ENCODE results near the gene ARCN1.

The ARCN1 gene

DNA sequence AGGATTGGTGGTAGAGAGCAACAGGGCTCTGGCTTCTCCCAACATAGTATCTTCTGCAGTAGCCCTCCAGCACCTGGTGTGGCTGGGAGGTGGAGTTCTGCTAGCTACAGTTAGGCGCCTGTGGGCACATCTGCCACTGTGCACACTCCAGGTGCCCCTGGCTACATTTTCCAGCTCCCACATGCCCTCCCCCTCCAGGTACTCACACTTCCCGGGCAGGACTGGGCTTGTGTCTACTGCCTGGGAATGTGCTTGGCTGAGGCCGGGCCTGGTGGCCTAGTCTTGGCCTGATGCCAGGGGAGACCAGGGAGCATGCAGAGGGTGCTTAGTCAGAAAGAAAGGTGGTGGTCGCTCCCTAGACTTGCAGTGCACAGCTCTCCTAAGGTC lies 51.1 kb downstream of the ARCN1 start:
- no peak for DNase-seq

DNA sequence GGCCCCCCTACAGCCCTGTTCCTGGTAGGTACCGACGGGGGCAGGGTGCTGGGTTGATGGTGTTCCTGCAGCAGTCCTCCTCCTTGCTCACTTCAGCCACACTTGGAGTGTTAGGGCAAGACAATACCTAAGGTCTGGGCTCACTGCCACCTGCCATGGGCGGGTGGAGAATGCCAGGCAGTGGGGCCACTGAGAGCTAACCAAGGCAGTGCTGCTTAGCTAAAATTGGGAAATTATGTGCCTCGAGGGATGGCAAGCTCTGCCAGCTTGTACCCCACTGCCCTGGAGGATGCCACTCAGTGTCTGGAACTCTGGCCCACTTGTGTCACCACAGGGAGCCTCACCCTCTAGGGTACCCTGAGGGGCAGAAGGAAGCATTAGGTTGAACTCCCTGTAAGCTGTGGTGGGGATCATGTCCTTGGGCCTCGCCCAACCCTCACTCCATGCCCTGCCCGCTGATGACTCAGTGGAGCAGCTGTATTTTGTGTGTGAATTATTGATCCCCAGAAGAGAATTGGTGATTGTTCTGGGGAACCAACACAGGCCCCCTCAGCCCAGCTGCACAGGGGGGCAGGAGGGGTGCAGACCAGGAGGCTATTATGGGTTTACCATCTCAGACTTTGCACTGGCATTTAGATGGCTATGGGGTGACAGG lies 53.0 kb downstream of the ARCN1 start:
- DNase-seq = no peak

DNA sequence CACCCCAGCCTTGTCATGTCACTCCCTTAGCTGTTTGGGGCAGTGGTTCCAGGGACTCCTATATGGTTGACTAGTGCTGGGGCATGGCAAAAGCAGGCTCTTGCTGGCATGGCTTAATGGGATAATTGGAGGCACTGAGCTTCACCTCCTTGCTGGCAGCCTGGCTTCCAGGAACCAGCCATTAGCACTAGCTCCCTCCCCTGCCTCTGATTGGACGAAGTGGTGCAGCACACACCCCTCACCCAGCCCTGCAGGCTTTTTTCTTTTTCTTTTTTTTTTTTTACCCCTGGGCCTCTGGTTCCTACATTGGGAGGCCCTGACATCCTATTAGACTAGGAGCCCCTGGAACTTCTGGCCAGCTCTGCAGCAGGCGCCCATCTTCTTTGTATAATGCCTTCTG lies 53.8 kb downstream of the ARCN1 start:
- DNase-seq = no peak

DNA sequence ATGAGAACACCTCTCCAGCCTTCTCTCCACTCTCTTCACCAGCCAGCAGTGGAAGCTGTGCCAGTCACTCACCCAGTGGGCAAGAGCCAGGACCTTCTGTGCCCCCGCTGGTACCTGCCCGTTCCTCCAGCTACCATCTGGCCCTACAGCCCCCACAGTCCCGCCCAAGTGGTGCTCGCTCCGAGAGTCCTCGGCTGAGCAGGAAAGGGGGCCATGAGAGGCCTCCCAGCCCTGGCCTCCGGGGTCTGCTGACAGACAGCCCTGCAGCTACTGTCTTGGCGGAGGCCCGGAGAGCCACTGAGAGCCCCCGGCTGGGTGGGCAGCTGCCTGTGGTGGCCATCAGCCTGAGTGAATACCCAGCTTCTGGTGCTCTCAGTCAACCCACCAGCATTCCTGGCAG lies 55.4 kb downstream of the ARCN1 start:
- no peak for DNase-seq

DNA sequence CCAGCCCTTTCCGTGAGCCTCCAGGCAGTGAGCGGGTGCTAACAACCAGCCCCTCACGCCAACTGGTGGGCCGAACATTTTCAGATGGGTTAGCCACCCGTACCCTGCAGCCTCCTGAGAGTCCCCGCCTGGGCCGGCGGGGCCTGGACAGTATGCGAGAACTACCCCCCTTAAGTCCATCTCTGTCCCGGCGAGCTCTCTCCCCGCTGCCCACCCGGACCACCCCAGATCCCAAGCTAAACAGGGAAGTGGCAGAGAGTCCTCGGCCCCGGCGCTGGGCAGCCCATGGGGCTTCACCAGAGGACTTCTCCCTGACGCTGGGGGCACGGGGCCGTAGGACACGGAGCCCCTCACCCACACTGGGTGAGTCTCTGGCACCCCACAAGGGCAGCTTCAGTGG lies 55.8 kb downstream of the ARCN1 start:
- no peak for DNase-seq

DNA sequence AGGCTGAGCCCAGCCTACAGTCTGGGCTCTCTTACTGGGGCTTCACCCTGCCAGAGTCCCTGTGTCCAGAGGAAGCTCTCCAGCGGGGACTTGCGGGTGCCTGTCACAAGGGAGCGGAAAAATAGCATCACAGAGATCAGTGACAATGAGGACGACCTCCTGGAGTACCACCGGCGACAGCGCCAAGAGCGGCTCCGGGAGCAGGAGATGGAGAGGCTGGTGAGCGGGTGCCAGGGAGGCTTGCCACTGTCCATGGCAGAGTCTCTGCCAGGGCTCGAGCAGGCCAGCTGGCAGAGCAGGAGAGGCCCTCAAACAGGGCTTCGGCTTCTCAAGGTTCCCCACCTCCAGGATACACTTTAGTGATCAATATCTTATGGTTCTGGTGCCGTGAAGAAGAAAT lies 56.2 kb downstream of the ARCN1 start:
- no peak for DNase-seq

DNA sequence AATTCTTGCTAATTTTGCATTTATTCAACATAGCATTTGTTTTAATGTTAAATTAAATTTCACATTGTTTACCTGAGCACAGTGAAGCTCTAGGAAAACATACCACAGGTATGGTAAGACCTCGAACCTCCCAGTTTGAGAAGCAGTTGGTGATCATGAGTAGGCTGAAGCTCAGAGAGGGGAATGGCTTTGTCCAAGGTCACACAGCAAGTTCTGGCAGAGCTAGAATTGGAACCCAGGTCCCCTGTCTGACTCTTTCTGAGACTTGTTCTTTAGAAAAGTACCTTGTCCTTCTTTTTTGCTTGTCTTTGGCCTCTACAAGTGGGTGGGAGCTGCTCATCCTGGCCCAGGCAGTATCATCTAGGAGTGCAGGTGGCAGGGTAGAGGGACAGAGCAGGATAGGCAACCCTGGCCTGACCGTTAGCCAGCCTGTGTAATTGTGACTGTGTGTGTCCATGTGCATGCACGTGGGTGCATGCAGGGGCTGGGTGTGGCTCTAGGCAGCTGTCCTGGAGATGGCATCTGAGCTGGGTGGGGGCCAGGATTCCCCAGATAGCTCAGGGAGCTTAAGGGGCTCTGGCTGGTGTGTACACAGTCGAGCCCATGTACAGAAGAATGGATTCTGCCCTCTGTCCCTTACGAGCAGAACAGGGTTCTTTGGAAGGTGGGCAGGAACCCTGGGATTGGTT lies 56.8 kb downstream of the ARCN1 start:
- DNase-seq = no peak

DNA sequence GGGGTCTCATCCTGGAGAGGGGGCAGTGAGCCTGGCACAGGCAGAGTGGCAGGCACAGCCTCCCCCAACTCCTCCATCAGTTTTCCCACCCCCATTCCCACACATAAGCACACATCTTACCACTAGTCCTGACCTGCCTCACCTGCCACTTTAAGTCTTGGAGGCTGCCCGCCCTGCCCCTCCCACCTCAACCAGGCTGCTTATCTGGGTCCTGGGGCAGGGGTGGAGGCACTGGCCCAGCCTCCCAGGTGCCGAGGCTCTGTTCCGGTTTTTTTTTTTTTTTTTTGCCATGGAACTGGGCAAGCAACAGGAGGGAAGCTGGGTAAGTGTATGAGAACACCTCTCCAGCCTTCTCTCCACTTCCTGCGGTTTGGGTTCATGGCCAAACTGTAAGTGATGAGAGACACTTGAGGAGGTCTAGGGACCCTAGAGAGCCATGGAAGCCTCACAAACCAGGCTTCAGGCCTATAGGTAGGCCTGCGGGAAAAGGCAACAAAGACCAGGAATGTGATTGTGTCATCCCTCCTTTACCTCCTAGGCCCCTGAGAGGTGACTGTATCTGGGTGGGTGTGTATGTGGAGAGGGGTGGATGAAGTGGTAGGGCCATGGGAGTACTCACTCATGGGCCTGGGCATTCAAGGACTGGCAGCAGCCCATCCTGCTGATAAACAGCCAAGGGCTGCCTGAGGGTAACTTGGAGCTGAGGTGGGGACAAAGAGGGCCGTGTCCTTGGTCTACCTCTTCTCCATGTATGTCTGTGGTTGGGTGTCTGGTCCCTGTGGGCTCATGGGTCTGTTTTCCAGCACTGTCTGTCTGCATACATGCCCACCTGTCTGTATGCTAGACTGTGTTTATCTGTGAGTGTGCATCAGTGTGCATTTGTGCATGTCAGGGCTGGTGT lies 57.8 kb downstream of the ARCN1 start:
- DNase-seq = no peak

DNA sequence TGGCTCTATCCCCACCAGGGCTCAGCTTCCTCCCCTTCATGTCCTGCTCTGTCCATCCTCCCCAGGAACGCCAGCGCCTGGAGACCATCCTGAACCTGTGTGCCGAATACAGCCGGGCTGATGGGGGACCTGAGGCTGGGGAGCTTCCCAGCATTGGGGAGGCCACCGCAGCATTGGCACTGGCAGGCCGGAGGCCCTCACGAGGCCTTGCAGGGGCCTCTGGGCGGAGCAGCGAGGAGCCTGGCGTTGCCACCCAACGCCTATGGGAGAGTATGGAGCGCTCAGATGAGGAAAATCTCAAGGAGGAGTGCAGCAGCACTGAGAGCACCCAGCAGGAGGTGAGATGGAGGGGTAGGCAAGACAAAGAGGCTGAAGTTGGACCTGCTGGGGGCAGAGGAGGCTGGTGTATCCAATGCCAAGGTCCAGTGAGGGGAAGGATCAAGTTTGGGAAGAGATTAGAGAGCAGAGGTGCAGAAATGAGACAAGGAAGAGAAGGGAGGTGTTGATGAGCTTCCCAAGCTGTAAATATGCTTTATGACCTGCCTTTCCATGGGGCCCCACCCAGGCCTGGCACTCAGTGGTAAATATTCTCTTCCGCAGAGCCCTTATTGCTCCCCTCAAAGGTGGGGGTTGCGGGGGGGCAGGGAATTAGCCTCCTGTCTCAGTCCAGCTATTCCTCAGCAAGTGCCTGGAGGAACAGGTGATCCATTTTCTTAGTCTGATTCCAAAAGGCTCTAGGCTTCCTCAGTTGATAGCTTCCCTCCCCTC lies 59.1 kb downstream of the ARCN1 start:
- DNase-seq = no peak

DNA sequence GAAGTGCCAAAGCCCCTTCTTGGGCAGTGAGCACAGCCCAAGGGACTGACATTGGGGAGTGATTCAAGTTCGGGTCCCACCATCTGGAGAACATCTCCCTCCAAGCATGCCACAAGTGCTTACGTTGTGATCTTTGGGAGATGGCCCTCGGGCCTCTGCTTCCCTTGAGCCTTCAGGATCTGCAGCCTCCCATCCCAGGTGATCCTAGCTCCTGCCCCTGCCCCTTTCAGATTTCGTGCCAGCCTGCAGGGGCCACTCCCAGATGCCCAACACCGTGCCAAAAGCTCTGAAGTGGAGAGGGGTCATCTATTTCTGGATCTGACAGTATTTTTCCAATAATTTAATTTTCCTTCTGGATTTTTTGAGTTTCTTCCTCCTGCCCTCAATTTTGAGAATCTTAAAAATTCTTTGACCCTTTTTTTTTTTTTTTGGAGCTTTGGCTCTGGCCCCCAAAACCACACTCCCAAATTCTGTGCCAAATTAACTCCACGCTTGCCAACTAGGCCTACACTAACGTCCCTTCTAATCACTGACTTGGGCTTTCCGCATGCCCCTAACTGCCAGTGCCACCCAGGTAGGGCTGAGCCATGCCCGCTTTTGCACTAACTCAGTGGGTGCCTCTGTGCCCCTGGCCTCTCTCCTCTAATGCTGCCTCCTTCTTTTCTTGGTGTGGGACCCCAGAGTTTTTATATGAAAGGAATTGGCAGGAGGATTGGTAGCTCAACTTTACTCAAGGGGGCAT lies 60.5 kb downstream of the ARCN1 start:
- DNase-seq = no peak

DNA sequence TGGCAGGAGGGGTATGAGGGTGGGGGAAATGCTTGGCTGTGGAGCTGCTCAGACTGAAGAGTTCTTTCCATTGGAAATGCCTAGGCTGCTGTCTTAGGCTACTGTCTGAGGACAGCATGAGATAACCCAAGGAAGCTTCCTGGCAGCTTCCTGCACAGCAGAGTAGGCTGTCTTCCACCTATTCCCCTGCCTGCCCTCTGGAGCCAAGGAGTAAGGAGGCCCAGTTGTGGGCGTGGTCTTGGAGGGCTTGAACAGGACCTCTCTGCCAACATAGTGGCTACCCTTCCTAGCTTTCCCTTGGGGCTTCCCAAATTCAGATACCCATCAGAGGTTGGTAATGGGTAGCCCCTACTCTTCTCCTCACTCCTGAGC lies 61.1 kb downstream of the ARCN1 start:
- DNase-seq = no peak

DNA sequence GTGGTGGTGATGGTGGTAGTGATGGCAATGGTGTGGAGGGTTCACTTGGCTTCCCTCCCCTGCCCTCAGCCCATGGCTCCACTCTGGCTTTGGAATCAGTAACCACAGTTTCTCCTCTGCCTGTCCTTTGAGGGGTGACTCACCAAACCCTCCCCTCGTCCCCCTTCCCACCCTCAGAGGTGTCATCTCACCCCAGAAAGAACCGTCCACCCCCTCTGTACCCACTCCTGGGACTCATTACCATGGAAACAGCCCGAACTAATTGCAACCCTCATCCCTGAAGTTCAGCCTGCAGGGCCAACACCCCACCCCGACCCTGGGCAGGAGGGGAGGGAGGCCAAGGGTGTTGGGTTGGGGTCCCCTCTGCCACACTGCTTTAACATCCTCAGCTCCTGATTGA lies 61.8 kb downstream of the ARCN1 start:
- no peak for DNase-seq

DNA sequence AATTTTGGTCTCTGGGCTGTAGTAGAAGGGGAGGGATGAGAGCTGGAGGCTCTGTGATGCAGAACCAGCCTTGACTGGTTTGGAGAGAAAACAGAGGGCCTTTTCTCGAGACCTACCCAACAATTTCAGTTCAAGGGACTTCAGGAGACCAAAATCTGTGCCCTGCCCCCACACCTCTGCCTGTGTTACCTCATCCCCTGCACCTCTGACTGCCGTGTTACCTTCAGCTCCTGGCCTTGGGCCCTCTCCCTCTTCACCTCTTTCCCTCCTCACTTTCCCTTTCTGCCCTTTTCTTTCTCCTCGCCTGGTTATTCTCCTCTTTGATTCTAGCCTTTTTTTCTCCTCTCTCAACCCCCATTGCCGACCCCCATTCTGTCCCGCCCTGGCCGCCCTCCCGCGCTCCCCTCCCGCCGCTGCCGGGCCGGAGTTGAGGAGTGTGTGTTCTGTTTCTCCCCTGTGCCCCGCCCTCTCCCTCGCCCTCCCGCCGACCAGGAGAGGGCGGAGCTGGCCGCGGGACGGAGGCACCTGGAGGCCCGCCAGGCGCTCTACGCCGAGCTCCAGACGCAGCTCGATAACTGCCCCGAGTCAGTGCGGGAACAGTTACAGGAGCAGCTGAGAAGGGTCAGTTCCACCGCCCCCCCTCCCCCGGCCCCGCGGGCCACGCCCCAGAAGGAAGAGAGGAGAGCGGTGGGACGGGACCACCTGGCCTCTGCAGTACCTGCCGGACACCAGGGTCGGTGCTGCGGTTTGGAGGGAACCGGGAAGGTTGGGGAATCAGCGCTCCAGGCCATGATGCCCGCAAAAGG lies 62.4 kb downstream of the ARCN1 start:
- DNase-seq = no peak

DNA sequence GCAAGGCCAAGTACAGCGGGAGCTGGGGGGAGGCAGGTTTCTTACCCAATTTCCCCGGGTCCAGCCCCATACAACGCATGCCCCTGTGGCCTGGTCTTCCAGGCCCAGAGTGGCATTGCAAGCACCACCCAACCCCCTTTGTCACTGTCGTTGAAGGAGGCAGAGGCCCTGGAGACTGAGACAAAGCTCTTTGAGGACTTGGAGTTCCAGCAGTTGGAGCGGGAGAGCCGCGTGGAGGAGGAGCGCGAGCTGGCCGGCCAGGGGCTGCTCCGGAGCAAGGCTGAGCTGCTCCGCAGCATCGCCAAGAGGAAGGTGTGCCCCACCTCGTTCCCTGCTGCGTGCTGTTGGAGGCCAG lies 63.0 kb downstream of the ARCN1 start:
- DNase-seq = no peak

DNA sequence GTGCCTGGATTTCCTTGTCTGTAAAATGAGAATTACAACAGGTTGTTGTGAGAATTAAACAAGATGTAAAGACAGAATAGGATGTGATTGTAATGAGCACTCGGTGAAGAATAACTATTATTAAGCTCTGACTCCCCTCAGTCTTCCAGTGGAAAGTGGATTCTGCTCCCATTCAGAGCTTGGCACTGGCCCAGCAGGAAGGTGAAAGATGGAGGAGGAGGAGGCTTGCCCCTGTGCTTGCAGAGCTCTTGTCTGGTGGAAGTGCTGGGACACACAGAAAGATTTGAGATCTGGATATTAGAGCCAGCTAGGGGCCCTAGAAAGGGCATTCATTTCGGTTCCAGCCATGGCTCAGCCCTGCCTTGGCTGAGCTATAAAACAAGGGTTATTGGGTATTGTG lies 63.4 kb downstream of the ARCN1 start:
- DNase-seq = no peak

DNA sequence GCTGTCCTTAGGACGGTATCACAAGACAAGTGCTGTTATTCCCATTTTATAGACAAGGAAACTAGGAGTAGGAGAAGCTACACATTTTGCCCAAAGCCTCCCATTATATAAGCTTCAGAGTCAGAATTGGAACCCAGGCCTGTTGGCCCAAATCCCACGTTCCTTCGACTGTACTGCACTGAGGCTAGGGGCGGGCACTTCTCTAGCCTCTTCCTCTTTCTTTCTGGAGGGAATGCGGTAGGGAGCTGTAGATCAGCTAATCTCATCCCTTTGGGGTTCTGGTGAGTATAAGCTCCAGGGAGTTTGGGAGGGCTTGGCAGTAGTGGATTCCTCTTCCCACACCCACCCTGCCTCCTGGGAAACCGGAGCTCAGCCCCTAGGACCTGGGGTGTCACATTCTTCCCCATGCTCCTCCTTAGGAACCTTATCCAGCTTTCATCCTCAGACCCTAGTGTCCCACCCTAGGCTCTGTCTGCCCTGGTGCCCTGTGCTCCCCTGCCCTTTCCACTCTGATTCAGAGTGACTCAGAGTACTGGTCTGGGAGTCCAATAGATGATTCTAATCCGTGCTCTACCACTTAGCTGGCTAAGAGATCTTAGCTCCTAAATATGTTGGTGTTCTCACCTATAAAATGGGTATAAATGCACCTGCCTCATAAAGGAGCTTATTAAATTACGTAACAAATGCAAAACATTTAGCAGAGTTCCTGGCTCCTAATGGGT lies 64.5 kb downstream of the ARCN1 start:
- no peak for DNase-seq

DNA sequence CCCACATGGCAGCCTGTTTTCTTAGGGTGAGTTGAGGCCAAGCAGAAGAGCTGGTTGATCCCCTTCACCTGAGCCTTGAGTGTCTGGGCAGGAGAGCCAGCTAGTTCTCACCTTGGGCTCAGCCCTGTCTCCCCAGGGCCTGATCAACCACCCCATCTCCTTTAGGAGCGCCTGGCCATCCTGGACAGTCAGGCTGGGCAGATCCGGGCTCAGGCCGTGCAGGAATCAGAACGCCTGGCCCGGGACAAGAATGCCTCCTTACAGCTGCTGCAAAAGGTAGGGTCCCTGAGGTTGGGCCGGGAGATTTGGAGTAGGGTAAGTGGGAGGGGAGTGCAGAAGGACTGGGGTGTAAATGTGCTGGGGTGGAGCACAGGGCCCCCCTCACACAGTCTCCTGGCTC lies 66.5 kb downstream of the ARCN1 start:
- no peak for DNase-seq

DNA sequence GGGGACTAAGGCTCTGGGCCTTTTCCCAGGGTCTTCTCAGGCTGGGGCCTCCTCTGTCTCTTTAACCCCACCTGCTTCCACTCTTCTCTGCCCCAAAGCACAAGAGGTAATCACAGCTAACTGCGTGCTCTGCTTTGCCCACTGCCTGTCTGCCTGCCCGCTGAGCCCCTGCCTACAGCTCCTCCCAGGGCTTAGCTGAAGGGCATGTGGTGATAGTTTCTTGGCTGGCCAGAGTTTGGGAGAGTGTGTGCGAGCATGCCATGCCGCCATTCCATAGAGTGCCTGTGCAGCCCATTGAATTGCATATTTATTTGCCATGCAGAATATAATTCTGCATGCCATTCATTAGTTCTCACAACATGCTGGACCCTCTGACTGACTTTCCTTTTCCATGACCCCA lies 67.7 kb downstream of the ARCN1 start:
- no peak for DNase-seq

DNA sequence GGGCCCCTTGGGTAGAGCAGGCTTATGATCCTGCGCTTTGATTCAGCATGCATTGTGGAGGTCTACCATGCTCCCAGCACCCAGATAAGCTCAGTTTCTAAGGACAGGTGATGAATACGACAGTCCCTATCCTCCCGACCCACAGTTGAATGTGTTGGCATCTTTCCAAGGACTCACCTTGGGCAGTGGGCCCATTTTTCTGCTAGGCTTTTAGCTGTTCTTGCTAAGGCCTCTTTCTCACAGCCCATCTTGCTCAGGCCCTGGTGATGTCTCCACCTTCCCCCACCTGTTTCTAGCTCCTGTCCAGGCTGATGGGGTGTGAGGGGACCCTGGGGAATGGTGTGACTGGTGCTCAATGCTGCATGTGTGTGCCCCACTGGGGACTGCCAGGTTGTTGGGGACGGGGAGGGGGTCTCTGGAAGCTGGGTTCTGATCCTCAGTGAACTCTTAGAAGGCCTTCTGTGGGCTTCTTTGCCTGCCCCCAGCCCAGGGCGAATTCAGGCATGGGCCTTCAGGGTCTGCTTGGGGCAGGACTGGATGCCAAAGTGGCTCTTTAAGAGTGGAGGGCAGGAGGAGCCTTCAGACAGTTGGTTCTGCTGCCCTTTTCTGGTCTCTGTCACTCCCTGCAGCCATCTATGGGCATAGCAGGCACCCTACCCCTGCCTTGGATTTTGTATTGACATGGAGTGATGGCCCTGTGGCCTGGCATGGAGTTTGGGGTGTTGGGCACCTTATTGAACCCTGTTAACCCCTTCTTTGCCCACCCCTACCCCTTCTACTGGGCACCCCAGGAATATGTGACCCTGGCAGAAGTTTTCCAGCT lies 68.3 kb downstream of the ARCN1 start:
- DNase-seq = no peak

DNA sequence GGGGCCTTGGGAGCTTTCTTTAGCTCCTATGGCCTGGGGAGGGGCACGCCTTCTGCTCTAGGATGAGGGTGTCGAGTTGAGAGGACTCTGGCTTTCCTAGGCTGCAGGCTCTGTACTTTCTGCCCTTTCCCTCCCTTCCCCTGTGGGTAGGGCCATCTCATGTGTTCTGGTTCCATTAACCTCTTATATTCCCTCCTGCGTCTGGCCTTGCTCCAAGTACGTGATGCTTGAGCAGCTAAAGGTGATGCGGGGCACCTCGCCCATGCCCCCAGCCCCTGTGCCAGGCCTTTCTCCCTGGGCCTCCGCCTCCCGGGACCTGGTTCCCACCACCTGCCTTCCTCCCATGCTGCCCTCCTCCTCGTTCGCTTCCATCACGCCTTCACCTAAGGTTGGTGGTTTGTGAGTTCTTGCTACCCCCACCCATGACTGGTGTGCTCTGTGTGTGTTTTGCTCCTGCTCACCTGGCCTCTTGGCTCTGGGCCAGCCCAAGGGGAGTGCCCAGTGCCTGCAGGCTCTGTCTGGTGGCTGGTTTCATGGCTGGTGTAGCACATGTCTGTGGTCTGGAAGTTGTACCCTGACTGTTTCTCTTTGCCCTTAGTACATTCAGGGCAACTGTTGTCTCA lies 69.3 kb downstream of the ARCN1 start:
- DNase-seq = no peak
